Ectodermal cell (in vitro differentiated cells): ENCODE results near the gene KRTAP1-3.

Experiments
- H3K27ac ChIP-seq: 2 replicates; pipeline ENCODE4 v1.7.0; 2013; ENCODE audit warnings: mild to moderate bottlenecking, low read depth, low read length; ENCODE audit not compliant: insufficient read depth, poor library complexity, severe bottlenecking
- H3K27me3 ChIP-seq: 2 replicates; pipeline ENCODE4 v1.7.0; 2013; ENCODE audit warnings: mild to moderate bottlenecking, low read length; ENCODE audit not compliant: insufficient read depth, control insufficient read depth, poor library complexity, severe bottlenecking
- H3K36me3 ChIP-seq: one replicate; pipeline ENCODE4 v1.7.0; 2013; ENCODE audit warnings: low read length; ENCODE audit not compliant: control insufficient read depth, insufficient read depth
- H3K4me1 ChIP-seq: one replicate; pipeline ENCODE4 v1.7.0; 2013; ENCODE audit warnings: low read length; ENCODE audit not compliant: control insufficient read depth, insufficient read depth
- H3K4me3 ChIP-seq: 2 replicates; pipeline ENCODE4 v1.7.0; 2013; ENCODE audit warnings: low read depth, low read length, control low read depth; ENCODE audit not compliant: insufficient read depth
- H3K9me3 ChIP-seq: 2 replicates; pipeline ENCODE4 v1.7.0; 2013; ENCODE audit warnings: mild to moderate bottlenecking, low read length, moderate library complexity; ENCODE audit not compliant: control insufficient read depth
- WGBS, 2 experiments: methylation state at CpG; one replicate each; pipeline ENCODE4 v1.1.7; 2013; ENCODE audit warnings: missing lambda C conversion rate in 2 of 2; 5-methylcytosine and 5-hydroxymethylcytosine counted together

Gene KRTAP1-3

GRCh38 chr17:40997361-40997760 lies 37.3 kb downstream of the KRTAP1-3 start:
- 82 to 83% methylated on average over 2 of the region's 2 CpGs for WGBS, 2 experiments
- H3K27me3 ChIP-seq = no peaks in the 10 kb centered on the region

DNA sequence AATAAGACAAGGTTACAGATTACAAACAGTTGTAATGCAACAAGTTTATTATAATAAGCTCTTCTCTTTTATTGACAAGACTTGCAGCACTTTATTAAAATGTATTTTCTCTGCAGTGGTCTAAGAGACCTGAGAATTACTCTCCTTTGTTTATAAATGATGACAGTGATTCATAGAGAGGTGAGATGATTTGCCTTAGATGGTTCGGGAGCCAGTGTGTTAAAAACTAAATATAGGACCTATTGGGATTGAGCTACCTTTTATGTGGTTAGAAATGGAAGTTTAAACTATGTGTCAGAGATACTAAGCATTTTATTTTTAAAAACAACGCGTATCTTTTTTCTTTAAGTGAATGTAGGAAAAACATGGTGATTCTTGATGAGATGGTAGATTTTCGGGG lies 37.8 kb downstream of the KRTAP1-3 start:
- H3K27me3 ChIP-seq = no peaks in the 10 kb centered on the region
- no peaks in the 10 kb centered on the region for H3K36me3 ChIP-seq
- H3K27ac ChIP-seq = no peak overlapping the region
- no peaks in the 10 kb centered on the region for H3K4me1 ChIP-seq
- WGBS, 2 experiments = 94 to 98% methylated on average over 3 of the region's 4 CpGs
- no peaks in the 10 kb centered on the region for H3K9me3 ChIP-seq
- H3K4me3 ChIP-seq = no peak overlapping the region

More at GRCh38 chr17:40997361-40997760, 37.3 kb downstream of the KRTAP1-3 start:
- no peaks in the 10 kb centered on the region for H3K4me1 ChIP-seq
- no peaks in the 10 kb centered on the region for H3K36me3 ChIP-seq
- no peaks in the 10 kb centered on the region for H3K9me3 ChIP-seq
- no peak overlapping the region for H3K4me3 ChIP-seq
- H3K27ac ChIP-seq = no peak overlapping the region

DNA sequence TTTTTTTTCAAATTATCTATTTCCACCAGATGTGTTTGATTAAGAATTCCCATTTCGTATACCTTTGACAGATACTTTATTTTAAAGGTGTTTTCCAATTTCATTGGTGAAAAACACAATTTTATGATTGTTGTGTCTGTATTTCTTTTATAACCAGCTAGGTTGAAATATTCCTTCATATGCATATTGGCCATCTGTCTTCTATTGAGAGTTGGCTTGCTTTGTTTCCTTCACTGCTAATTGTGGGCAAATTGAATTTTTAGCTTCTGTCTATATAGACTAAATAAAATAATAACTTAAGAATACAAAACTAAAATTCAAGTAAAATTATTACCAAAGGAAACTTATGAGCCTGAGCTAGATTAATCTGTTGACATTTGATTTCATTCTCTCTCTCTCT lies 39.6 kb downstream of the KRTAP1-3 start:
- H3K27me3 ChIP-seq = no peaks in the 10 kb centered on the region
- H3K4me3 ChIP-seq = no peak overlapping the region
- H3K27ac ChIP-seq = no peak overlapping the region
- H3K36me3 ChIP-seq = no peaks in the 10 kb centered on the region
- no peaks in the 10 kb centered on the region for H3K4me1 ChIP-seq
- H3K9me3 ChIP-seq = no peaks in the 10 kb centered on the region
- 100% methylated on average over 1 of the region's 1 CpG; no CpG with 5 or more reads in 1 of the 2 experiments for WGBS, 2 experiments

GRCh38 chr17:40993839-40994238 lies 40.8 kb downstream of the KRTAP1-3 start, which contains the start of gene KRTAP3-3:
Gene KRTAP3-3 (minus strand): TSS chr17:40994164. CDS start chr17:40994097, 67 bp downstream.
- Histone ChIP-seq H3K4me1 (no peaks in the 10 kb centered on the region), H3K4me3 (no peak within 1 kb of the TSS), H3K36me3 (no peaks in the 10 kb centered on the region), H3K9me3 (no peaks in the 10 kb centered on the region), H3K27ac (no peak within 1 kb of the TSS), H3K27me3 (no peaks in the 10 kb centered on the region)
- 78 to 81% methylated on average over 4 of the region's 4 CpGs for WGBS, 2 experiments

- Histone ChIP-seq H3K4me3 (no peak overlapping the region), H3K4me1 (no peaks in the 10 kb centered on the region), H3K9me3 (no peaks in the 10 kb centered on the region), H3K27me3 (no peaks in the 10 kb centered on the region), H3K27ac (no peak overlapping the region), H3K36me3 (no peaks in the 10 kb centered on the region)
- 88 to 92% methylated on average over 2 of the region's 2 CpGs for WGBS, 2 experiments
Observed at GRCh38 chr17:40993084-40993483, 41.6 kb downstream of the KRTAP1-3 start.

- no peaks in the 10 kb centered on the region for H3K36me3 ChIP-seq
- H3K4me3 ChIP-seq = no peak overlapping the region
- 95 to 99% methylated on average over 1 to 2 of the region's 3 CpGs for WGBS, 2 experiments
- H3K27ac ChIP-seq = no peak overlapping the region
- no peaks in the 10 kb centered on the region for H3K9me3 ChIP-seq
- no peaks in the 10 kb centered on the region for H3K4me1 ChIP-seq
- H3K27me3 ChIP-seq = no peaks in the 10 kb centered on the region
Observed at GRCh38 chr17:40992666-40993065, 42.0 kb downstream of the KRTAP1-3 start.

GRCh38 chr17:40986920-40987319 lies 47.8 kb downstream of the KRTAP1-3 start:
- Histone ChIP-seq H3K27ac (no peak overlapping the region), H3K4me1 (no peaks in the 10 kb centered on the region), H3K27me3 (no peaks in the 10 kb centered on the region), H3K9me3 (no peaks in the 10 kb centered on the region), H3K36me3 (no peaks in the 10 kb centered on the region), H3K4me3 (no peak overlapping the region)
- WGBS, 2 experiments = 86 to 90% methylated on average over 8 of the region's 8 CpGs

DNA sequence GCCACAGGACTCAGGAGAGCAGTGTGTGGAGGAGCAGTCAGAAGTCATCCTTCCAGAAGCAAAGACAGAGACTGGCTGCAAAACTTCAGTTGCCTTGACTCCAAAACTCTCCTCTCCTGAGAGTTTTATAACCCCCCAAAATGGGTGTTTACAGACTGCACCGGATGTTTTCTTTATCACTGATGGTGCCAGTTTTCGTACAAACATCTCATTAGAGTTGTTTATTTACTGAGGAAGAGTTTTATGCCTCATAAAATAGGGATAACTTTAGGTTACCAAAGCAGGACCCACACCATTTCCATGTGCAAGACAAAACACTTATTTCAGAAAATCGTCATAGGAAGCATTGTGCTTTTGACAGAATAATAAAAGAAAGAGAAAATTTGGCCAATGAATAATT lies 50.4 kb downstream of the KRTAP1-3 start, which contains the start of gene KRT40:
Gene KRT40, minus strand, starts transcription at position 101 of the 400 bp plus-strand sequence. Its CDS starts 53 bp downstream, at position 48.
- WGBS, 2 experiments = 92 to 100% methylated on average over 2 of the region's 3 CpGs
- Histone ChIP-seq H3K4me1 (peaks cover 6% of the 10 kb centered on the region), H3K27me3 (no peaks in the 10 kb centered on the region), H3K36me3 (no peaks in the 10 kb centered on the region), H3K9me3 (no peaks in the 10 kb centered on the region), H3K27ac (no peak within 1 kb of the TSS), H3K4me3 (no peak within 1 kb of the TSS)
